ENCODE data around the gene FGFR1OP2. TPM values are rescaled to one million over a fixed set of nuclear protein-coding genes. Genes with fewer than 3 reads are reported as not detected.

The FGFR1OP2 gene
- polyA plus RNA-seq, 1 of the 3 experiments (the other 2 are of a cell fraction): 20.6 TPM

DNA sequence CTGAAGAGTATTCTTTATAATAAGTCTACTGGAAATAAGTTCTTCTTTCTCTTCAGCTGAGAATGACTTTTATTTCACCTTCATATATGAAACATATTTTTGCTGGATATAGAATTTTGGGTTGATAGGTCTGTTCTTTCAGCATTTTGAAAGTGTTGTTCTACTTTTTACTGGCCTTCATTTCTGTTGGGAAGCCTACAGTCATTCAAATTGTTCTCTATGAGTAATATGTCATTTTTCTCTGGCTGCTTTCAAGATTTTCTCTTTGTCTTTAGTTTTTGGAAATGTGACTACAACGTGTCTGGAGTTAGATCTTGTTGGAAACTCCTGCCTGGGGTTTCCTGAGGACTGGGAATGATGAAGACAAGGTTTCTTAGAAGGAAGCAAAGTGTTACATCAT lies 10.0 kb downstream of the FGFR1OP2 start:
- Histone ChIP-seq H3K4me1 (ENCODE audit: control insufficient read depth in 1 of 2, insufficient read depth in 2 of 2, low read depth in 1 of 2, low read length in 1 of 2) (no peaks in the 10 kb centered on the region), H3K9me3 (peaks cover 11% of the 10 kb centered on the region), H3K4me3 (ENCODE audit: low read depth in 2 of 2, low read length in 1 of 2) (no peak overlapping the region), H2AFZ (ENCODE audit: low read depth) (no peak overlapping the region), H3K4me2 (no peak overlapping the region), H3K36me3 (replicated peaks in 1 of 2; ENCODE audit: control insufficient read depth in 1 of 2, insufficient read depth in 2 of 2, low read length in 1 of 2) (peaks cover 3 to 9% of the 10 kb centered on the region in 2 experiments), H3F3A (replicated peaks; ENCODE audit: insufficient read depth) (peaks cover 11% of the 10 kb centered on the region), H3K9ac (no peak overlapping the region), H3K27me3 (ENCODE audit: insufficient read depth) (no peaks in the 10 kb centered on the region), H4K20me1 (ENCODE audit: insufficient read depth) (no peaks in the 10 kb centered on the region), H3K27ac (ENCODE audit: low read depth in 2 of 2, low read length in 1 of 2) (no peak overlapping the region), H3K9me2 (no peaks in the 10 kb centered on the region), H3K79me2 (ENCODE audit: insufficient read depth) (peaks cover 96% of the 10 kb centered on the region)
- DNase-seq: no peak
- 100% methylated on average over 1 of the region's 1 CpG for WGBS (ENCODE audit: low lambda C conversion rate)
- CTCF ChIA-PET: no interaction called here
- TF ChIP-seq, protein P1, sequence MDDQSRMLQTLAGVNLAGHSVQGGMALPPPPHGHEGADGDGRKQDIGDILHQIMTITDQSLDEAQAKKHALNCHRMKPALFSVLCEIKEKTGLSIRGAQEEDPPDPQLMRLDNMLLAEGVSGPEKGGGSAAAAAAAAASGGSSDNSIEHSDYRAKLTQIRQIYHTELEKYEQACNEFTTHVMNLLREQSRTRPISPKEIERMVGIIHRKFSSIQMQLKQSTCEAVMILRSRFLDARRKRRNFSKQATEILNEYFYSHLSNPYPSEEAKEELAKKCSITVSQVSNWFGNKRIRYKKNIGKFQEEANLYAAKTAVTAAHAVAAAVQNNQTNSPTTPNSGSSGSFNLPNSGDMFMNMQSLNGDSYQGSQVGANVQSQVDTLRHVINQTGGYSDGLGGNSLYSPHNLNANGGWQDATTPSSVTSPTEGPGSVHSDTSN (IDR thresholded peaks at IDR 0.05): no peak
- TF ChIP-seq EP300 (IDR thresholded peaks at IDR 0.05; ENCODE audit: borderline replicate concordance in 1 of 2, low read depth in 1 of 2, low read length in 1 of 2): no peak
- TF ChIP-seq, protein P2, sequence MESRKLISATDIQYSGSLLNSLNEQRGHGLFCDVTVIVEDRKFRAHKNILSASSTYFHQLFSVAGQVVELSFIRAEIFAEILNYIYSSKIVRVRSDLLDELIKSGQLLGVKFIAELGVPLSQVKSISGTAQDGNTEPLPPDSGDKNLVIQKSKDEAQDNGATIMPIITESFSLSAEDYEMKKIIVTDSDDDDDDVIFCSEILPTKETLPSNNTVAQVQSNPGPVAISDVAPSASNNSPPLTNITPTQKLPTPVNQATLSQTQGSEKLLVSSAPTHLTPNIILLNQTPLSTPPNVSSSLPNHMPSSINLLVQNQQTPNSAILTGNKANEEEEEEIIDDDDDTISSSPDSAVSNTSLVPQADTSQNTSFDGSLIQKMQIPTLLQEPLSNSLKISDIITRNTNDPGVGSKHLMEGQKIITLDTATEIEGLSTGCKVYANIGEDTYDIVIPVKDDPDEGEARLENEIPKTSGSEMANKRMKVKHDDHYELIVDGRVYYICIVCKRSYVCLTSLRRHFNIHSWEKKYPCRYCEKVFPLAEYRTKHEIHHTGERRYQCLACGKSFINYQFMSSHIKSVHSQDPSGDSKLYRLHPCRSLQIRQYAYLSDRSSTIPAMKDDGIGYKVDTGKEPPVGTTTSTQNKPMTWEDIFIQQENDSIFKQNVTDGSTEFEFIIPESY (IDR thresholded peaks at IDR 0.05; ENCODE audit: borderline replicate concordance, low read depth): no peak
- POLR2A ChIA-PET: no interaction called here

DNA sequence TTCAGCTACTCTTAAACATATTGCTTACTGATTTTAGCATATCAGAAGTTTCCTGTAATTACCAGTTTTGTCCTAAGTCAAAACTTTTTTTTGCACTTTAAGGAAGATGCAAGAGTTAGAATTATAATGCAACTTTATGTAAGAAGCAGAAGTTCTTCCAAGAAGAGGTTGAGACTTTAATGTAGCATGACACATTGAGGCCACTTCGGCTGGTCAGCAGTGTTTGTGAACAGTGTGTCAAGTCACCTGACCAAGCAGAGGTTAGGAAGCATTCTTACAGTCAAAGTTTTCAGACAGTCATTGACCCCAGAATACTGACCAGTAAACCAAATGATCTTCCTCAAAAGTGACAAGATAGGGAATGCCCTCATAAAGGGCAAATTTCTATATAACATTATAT lies 15.2 kb downstream of the FGFR1OP2 start:
- ChIA-PET CTCF (no interaction called here), POLR2A (no interaction called here)
- no peaks in the 10 kb centered on the region for H3F3A ChIP-seq (replicated peaks; ENCODE audit: insufficient read depth)
- H3K9me3 ChIP-seq: no peaks in the 10 kb centered on the region
- no peak overlapping the region for H3K27ac ChIP-seq (ENCODE audit: low read depth in 2 of 2, low read length in 1 of 2)
- H3K27me3 ChIP-seq (ENCODE audit: insufficient read depth): no peaks in the 10 kb centered on the region
- H4K20me1 ChIP-seq (ENCODE audit: insufficient read depth): 0 out of 2 replicates have a peak, but pooled peaks cover 4% of the 10 kb centered on the region
- TF ChIP-seq GATA2 (CRISPR knock-in tag; IDR thresholded peaks at IDR 0.05): no peak
- TF ChIP-seq, protein P3, sequence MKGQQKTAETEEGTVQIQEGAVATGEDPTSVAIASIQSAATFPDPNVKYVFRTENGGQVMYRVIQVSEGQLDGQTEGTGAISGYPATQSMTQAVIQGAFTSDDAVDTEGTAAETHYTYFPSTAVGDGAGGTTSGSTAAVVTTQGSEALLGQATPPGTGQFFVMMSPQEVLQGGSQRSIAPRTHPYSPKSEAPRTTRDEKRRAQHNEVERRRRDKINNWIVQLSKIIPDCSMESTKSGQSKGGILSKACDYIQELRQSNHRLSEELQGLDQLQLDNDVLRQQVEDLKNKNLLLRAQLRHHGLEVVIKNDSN (IDR thresholded peaks at IDR 0.05; ENCODE audit: borderline replicate concordance, low read depth): no peak
- no peak for TF ChIP-seq ELF1 (IDR thresholded peaks at IDR 0.05)
- no peak for TF ChIP-seq NRF1 (IDR thresholded peaks at IDR 0.05; ENCODE audit: low read depth, low read length)
- no peak for TF ChIP-seq TCF12 (IDR thresholded peaks at IDR 0.05)
- no peak for TF ChIP-seq EZH2phosphoT487 (IDR thresholded peaks at IDR 0.05; ENCODE audit: borderline replicate concordance, low read depth)
- no peak for TF ChIP-seq EP300 (IDR thresholded peaks at IDR 0.05; ENCODE audit: borderline replicate concordance in 1 of 2, low read depth in 1 of 2, low read length in 1 of 2)
- TF ChIP-seq RCOR1 (IDR thresholded peaks at IDR 0.05; ENCODE audit: low read length): no peak
- TF ChIP-seq NFIC (IDR thresholded peaks at IDR 0.05; ENCODE audit: borderline replicate concordance): no peak
- no peak for TF ChIP-seq RAD21 (IDR thresholded peaks at IDR 0.05; ENCODE audit: low read length)
- TF ChIP-seq MEF2A (IDR thresholded peaks at IDR 0.05; ENCODE audit: borderline replicate concordance, low read depth): no peak
- no peak for TF ChIP-seq SIN3A (IDR thresholded peaks at IDR 0.05; ENCODE audit: borderline replicate concordance, low read depth, low read length)
- TF ChIP-seq JUND (IDR thresholded peaks at IDR 0.05): no peak
- TF ChIP-seq, protein P2 (IDR thresholded peaks at IDR 0.05; ENCODE audit: borderline replicate concordance, low read depth): no peak
- TF ChIP-seq, protein P4, sequence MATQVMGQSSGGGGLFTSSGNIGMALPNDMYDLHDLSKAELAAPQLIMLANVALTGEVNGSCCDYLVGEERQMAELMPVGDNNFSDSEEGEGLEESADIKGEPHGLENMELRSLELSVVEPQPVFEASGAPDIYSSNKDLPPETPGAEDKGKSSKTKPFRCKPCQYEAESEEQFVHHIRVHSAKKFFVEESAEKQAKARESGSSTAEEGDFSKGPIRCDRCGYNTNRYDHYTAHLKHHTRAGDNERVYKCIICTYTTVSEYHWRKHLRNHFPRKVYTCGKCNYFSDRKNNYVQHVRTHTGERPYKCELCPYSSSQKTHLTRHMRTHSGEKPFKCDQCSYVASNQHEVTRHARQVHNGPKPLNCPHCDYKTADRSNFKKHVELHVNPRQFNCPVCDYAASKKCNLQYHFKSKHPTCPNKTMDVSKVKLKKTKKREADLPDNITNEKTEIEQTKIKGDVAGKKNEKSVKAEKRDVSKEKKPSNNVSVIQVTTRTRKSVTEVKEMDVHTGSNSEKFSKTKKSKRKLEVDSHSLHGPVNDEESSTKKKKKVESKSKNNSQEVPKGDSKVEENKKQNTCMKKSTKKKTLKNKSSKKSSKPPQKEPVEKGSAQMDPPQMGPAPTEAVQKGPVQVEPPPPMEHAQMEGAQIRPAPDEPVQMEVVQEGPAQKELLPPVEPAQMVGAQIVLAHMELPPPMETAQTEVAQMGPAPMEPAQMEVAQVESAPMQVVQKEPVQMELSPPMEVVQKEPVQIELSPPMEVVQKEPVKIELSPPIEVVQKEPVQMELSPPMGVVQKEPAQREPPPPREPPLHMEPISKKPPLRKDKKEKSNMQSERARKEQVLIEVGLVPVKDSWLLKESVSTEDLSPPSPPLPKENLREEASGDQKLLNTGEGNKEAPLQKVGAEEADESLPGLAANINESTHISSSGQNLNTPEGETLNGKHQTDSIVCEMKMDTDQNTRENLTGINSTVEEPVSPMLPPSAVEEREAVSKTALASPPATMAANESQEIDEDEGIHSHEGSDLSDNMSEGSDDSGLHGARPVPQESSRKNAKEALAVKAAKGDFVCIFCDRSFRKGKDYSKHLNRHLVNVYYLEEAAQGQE (IDR thresholded peaks at IDR 0.05; ENCODE audit: low read depth, low read length): no peak
- no peak overlapping the region for H2AFZ ChIP-seq (ENCODE audit: low read depth)
- H3K4me3 ChIP-seq (ENCODE audit: low read depth in 2 of 2, low read length in 1 of 2): no peak overlapping the region
- no peak for DNase-seq
- H3K36me3 ChIP-seq (replicated peaks in 1 of 2; ENCODE audit: control insufficient read depth in 1 of 2, insufficient read depth in 2 of 2, low read length in 1 of 2): peaks cover 24 to 26% of the 10 kb centered on the region in 2 experiments
- H3K9me2 ChIP-seq: no peaks in the 10 kb centered on the region
- no peak overlapping the region for H3K4me2 ChIP-seq
- 83% methylated on average over 1 of the region's 1 CpG for WGBS (ENCODE audit: low lambda C conversion rate)
- H3K79me2 ChIP-seq (ENCODE audit: insufficient read depth): peaks cover 55% of the 10 kb centered on the region
- no peak overlapping the region for H3K9ac ChIP-seq
- H3K4me1 ChIP-seq (ENCODE audit: control insufficient read depth in 1 of 2, insufficient read depth in 2 of 2, low read depth in 1 of 2, low read length in 1 of 2): no peaks in the 10 kb centered on the region

Data from SK-N-SH (cell line).